ENCODE data around the gene PLEKHF1. TPM values are rescaled to one million over a fixed set of nuclear protein-coding genes. Genes with fewer than 3 reads are reported as not detected.

Gene PLEKHF1
- total and polyA plus RNA-seq, 2 experiments from 2014 or later, result 10.1 to 25.1 TPM

DNA sequence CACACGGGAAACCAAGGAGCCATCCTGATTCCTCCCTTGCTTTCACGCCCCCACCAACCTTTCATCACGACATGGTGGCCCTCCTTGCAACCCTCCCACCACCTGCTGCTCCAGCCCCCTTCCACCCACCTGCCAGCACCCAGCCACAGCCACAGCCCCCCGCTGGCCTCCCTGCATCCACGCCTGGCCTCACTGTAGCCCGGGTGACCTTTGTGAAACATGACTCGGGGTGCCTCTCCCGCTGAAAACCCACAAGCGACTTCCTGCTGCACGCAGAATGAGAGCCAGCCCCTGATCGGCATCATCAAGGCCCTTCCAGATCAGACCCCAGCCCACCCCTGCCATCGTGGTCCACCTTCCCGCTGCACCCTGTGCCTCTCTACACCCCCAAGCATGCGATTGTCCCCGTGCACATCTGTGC lies 44.3 kb upstream of the PLEKHF1 start:
- Histone ChIP-seq H3K27ac (ENCODE audit: low read depth) (no peak overlapping the region), H2AFZ (no peak overlapping the region), H3K4me1 (ENCODE audit: insufficient read depth) (peaks cover 10% of the 10 kb centered on the region), H3F3A (replicated peaks; ENCODE audit: low read depth) (no peaks in the 10 kb centered on the region), H3K27me3 (ENCODE audit: insufficient read depth) (no peaks in the 10 kb centered on the region), H3K79me2 (replicated peaks; ENCODE audit: insufficient read depth) (no peaks in the 10 kb centered on the region), H3K4me3 (no peak overlapping the region), H4K20me1 (replicated peaks; ENCODE audit: insufficient read depth) (no peaks in the 10 kb centered on the region), H3K36me3 (ENCODE audit: insufficient read depth) (no peaks in the 10 kb centered on the region), H3K9me2 (ENCODE audit: insufficient read depth) (no peaks in the 10 kb centered on the region), H3K4me2 (no peak overlapping the region)
- H3K9me3 Mint-ChIP-seq, result no peaks in the 10 kb centered on the region; the same call in 2 of the 3 replicates
- DNase-seq (ENCODE audit: low spot score), result no peak
- peaks cover 16% of the 10 kb centered on the region for H3K27me3 Mint-ChIP-seq (ENCODE audit: insufficient read depth, low read depth, poor library complexity)
- H3K36me3 Mint-ChIP-seq (ENCODE audit: low read depth), result peaks cover 4% of the 10 kb centered on the region; the same call in 2 of the 3 replicates
- ATAC-seq, result no peak
- H3K4me3 Mint-ChIP-seq, result no peak overlapping the region
- no peak overlapping the region for H3K27ac Mint-ChIP-seq
- no peak for TF ChIP-seq POLR2AphosphoS5 (IDR thresholded peaks at IDR 0.05; ENCODE audit: low read depth)
- no peak for TF ChIP-seq NANOG (IDR thresholded peaks at IDR 0.05; ENCODE audit: borderline replicate concordance)
- TF ChIP-seq REST (IDR thresholded peaks at IDR 0.05; ENCODE audit: unreplicated experiment), result no peak
- no peak for TF ChIP-seq EZH2 (IDR thresholded peaks at IDR 0.05; ENCODE audit: low read depth, unreplicated experiment)
- no peak for TF ChIP-seq EZH2phosphoT487 (IDR thresholded peaks at IDR 0.05; ENCODE audit: unreplicated experiment)
- TF ChIP-seq, protein P1, sequence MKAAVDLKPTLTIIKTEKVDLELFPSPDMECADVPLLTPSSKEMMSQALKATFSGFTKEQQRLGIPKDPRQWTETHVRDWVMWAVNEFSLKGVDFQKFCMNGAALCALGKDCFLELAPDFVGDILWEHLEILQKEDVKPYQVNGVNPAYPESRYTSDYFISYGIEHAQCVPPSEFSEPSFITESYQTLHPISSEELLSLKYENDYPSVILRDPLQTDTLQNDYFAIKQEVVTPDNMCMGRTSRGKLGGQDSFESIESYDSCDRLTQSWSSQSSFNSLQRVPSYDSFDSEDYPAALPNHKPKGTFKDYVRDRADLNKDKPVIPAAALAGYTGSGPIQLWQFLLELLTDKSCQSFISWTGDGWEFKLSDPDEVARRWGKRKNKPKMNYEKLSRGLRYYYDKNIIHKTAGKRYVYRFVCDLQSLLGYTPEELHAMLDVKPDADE (IDR thresholded peaks at IDR 0.05), result no peak
- no peak for TF ChIP-seq STAT1 (IDR thresholded peaks at IDR 0.05; ENCODE audit: unreplicated experiment)
- TF ChIP-seq, protein P2, sequence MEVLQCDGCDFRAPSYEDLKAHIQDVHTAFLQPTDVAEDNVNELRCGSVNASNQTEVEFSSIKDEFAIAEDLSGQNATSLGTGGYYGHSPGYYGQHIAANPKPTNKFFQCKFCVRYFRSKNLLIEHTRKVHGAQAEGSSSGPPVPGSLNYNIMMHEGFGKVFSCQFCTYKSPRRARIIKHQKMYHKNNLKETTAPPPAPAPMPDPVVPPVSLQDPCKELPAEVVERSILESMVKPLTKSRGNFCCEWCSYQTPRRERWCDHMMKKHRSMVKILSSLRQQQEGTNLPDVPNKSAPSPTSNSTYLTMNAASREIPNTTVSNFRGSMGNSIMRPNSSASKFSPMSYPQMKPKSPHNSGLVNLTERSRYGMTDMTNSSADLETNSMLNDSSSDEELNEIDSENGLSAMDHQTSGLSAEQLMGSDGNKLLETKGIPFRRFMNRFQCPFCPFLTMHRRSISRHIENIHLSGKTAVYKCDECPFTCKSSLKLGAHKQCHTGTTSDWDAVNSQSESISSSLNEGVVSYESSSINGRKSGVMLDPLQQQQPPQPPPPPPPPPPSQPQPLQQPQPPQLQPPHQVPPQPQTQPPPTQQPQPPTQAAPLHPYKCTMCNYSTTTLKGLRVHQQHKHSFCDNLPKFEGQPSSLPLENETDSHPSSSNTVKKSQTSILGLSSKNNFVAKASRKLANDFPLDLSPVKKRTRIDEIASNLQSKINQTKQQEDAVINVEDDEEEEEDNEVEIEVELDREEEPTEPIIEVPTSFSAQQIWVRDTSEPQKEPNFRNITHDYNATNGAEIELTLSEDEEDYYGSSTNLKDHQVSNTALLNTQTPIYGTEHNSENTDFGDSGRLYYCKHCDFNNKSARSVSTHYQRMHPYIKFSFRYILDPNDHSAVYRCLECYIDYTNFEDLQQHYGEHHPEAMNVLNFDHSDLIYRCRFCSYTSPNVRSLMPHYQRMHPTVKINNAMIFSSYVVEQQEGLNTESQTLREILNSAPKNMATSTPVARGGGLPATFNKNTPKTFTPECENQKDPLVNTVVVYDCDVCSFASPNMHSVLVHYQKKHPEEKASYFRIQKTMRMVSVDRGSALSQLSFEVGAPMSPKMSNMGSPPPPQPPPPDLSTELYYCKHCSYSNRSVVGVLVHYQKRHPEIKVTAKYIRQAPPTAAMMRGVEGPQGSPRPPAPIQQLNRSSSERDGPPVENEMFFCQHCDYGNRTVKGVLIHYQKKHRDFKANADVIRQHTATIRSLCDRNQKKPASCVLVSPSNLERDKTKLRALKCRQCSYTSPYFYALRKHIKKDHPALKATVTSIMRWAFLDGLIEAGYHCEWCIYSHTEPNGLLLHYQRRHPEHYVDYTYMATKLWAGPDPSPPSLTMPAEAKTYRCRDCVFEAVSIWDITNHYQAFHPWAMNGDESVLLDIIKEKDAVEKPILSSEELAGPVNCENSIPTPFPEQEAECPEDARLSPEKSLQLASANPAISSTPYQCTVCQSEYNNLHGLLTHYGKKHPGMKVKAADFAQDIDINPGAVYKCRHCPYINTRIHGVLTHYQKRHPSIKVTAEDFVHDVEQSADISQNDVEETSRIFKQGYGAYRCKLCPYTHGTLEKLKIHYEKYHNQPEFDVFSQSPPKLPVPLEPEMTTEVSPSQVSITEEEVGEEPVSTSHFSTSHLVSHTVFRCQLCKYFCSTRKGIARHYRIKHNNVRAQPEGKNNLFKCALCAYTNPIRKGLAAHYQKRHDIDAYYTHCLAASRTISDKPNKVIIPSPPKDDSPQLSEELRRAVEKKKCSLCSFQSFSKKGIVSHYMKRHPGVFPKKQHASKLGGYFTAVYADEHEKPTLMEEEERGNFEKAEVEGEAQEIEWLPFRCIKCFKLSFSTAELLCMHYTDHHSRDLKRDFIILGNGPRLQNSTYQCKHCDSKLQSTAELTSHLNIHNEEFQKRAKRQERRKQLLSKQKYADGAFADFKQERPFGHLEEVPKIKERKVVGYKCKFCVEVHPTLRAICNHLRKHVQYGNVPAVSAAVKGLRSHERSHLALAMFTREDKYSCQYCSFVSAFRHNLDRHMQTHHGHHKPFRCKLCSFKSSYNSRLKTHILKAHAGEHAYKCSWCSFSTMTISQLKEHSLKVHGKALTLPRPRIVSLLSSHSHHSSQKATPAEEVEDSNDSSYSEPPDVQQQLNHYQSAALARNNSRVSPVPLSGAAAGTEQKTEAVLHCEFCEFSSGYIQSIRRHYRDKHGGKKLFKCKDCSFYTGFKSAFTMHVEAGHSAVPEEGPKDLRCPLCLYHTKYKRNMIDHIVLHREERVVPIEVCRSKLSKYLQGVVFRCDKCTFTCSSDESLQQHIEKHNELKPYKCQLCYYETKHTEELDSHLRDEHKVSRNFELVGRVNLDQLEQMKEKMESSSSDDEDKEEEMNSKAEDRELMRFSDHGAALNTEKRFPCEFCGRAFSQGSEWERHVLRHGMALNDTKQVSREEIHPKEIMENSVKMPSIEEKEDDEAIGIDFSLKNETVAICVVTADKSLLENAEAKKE (CRISPR knock-in tag; IDR thresholded peaks at IDR 0.05), result no peak
- no peak for TF ChIP-seq CREB1 (CRISPR knock-in tag; IDR thresholded peaks at IDR 0.05; ENCODE audit: low read depth)
- no peak for TF ChIP-seq ZNF114 (CRISPR knock-in tag; IDR thresholded peaks at IDR 0.05)
- TF ChIP-seq, protein P3, sequence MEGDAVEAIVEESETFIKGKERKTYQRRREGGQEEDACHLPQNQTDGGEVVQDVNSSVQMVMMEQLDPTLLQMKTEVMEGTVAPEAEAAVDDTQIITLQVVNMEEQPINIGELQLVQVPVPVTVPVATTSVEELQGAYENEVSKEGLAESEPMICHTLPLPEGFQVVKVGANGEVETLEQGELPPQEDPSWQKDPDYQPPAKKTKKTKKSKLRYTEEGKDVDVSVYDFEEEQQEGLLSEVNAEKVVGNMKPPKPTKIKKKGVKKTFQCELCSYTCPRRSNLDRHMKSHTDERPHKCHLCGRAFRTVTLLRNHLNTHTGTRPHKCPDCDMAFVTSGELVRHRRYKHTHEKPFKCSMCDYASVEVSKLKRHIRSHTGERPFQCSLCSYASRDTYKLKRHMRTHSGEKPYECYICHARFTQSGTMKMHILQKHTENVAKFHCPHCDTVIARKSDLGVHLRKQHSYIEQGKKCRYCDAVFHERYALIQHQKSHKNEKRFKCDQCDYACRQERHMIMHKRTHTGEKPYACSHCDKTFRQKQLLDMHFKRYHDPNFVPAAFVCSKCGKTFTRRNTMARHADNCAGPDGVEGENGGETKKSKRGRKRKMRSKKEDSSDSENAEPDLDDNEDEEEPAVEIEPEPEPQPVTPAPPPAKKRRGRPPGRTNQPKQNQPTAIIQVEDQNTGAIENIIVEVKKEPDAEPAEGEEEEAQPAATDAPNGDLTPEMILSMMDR (conservative IDR thresholded peaks at IDR 0.05; ENCODE audit: low read depth in 2 of 2), result no peak
- TF ChIP-seq ZNF331 (CRISPR knock-in tag; IDR thresholded peaks at IDR 0.05; ENCODE audit: low read depth), result no peak
- TF ChIP-seq JUNB (IDR thresholded peaks at IDR 0.05; ENCODE audit: unreplicated experiment), result no peak
- peaks cover 8% of the 10 kb centered on the region for H3K4me1 Mint-ChIP-seq

Measured in GM23338 (cell line).